ENCODE data around the gene ROGDI. TPM values are rescaled to one million over a fixed set of nuclear protein-coding genes. Genes with fewer than 3 reads are reported as not detected.
A peak's percentile ranks its signal among the peaks of the same experiment; 100 is the strongest.

The ROGDI gene
- total and polyA plus RNA-seq, 10 of the 15 experiments (the other 5 are each of a cell fraction or from before 2014, with no cell fraction given) = 0.40 to 23.5 (median 12.3) TPM

DNA sequence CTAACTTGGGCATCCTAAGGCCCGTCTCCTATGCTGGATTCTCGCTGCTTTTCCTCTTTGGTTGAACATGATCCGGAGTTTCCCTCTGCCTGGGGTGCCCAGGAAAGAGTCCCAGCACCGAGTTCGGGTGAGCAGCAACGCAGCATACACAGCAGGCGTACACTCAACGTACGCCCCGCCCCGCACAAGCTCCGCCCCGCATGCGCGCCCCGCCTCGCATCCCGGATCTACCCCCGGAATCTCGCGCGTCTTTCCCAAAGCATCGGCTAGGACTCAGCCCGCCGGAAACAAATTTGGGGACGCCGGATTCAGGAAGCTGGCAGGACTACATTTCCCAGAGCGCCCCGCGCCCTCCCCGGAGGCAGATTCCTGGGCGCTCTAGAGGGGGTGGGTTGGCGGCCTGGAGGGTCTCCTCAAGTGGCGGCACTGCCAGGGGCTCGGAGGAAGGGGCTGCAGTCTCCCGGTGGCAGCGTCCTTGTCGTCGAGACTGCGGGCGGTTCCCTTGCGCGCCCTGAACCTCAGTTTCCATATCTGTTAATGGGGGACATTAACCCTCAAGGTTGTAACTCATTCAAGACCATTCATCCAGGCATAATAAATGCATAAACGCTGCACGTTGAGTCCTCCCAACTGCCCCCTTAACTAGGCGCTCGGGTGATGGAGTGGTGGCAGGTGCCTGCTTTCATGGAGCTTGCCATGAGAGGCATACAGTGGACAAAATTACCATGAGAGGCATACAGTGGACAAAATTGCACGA is 33.7 kb downstream of the ROGDI start (continued):
- TF ChIP-seq, protein P1, sequence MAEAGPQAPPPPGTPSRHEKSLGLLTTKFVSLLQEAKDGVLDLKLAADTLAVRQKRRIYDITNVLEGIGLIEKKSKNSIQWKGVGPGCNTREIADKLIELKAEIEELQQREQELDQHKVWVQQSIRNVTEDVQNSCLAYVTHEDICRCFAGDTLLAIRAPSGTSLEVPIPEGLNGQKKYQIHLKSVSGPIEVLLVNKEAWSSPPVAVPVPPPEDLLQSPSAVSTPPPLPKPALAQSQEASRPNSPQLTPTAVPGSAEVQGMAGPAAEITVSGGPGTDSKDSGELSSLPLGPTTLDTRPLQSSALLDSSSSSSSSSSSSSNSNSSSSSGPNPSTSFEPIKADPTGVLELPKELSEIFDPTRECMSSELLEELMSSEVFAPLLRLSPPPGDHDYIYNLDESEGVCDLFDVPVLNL (IDR thresholded peaks at IDR 0.05; ENCODE audit: low read depth, low read length) = no peak
- TF ChIP-seq NRF1 (conservative IDR thresholded peaks at IDR 0.05; ENCODE audit: low read depth, low read length) (peak; percentile 64), FOXK2 (IDR thresholded peaks at IDR 0.05) (no peak), CBX3 (IDR thresholded peaks at IDR 0.05; ENCODE audit: borderline replicate concordance, low read depth) (no peak), CREM (IDR thresholded peaks at IDR 0.05; ENCODE audit: low read depth) (peak; percentile 60; the same call in 1 of the 2 replicates), KDM1A (IDR thresholded peaks at IDR 0.05; ENCODE audit: borderline replicate concordance) (0 out of 2 replicates have a peak, but pooled peaks have one; percentile 28), POLR2AphosphoS2 (IDR thresholded peaks at IDR 0.05; ENCODE audit: low read depth, low read length) (peak; percentile 66; the same call in 1 of the 2 replicates), MTA2 (IDR thresholded peaks at IDR 0.05; ENCODE audit: low read depth) (peak; percentile 19; the same call in 1 of the 2 replicates), CTCF (IDR thresholded peaks at IDR 0.05 in 2 of 3, conservative IDR thresholded peaks at IDR 0.05 in 1 of 3; ENCODE audit: control insufficient read depth in 2 of 3, extremely low read depth in 1 of 3, insufficient read depth in 1 of 3, low read depth in 3 of 3, low read length in 3 of 3) (no peak), ATF7 (IDR thresholded peaks at IDR 0.05; ENCODE audit: low read depth) (no peak), PRDM15 (CRISPR knock-in tag; IDR thresholded peaks at IDR 0.05) (no peak), SIX5 (IDR thresholded peaks at IDR 0.05; ENCODE audit: low read depth, low read length, severe bottlenecking) (peak; percentile 80), YBX1 (IDR thresholded peaks at IDR 0.05) (no peak), NR2C1 (IDR thresholded peaks at IDR 0.05) (peak; percentile 75), MYB (IDR thresholded peaks at IDR 0.05; ENCODE audit: borderline replicate concordance, low read depth, low read length) (no peak), POLR2A (IDR thresholded peaks at IDR 0.05; ENCODE audit: low read depth, low read length) (peak; percentile 85), CBX5 (IDR thresholded peaks at IDR 0.05; ENCODE audit: low read depth) (no peak), RFX5 (IDR thresholded peaks at IDR 0.05; ENCODE audit: low read depth, low read length) (no peak), SMARCA5 (IDR thresholded peaks at IDR 0.05) (peak; percentile 92)
- TF ChIP-seq, protein P2, sequence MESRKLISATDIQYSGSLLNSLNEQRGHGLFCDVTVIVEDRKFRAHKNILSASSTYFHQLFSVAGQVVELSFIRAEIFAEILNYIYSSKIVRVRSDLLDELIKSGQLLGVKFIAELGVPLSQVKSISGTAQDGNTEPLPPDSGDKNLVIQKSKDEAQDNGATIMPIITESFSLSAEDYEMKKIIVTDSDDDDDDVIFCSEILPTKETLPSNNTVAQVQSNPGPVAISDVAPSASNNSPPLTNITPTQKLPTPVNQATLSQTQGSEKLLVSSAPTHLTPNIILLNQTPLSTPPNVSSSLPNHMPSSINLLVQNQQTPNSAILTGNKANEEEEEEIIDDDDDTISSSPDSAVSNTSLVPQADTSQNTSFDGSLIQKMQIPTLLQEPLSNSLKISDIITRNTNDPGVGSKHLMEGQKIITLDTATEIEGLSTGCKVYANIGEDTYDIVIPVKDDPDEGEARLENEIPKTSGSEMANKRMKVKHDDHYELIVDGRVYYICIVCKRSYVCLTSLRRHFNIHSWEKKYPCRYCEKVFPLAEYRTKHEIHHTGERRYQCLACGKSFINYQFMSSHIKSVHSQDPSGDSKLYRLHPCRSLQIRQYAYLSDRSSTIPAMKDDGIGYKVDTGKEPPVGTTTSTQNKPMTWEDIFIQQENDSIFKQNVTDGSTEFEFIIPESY (IDR thresholded peaks at IDR 0.05) = no peak
- TF ChIP-seq, protein P3, sequence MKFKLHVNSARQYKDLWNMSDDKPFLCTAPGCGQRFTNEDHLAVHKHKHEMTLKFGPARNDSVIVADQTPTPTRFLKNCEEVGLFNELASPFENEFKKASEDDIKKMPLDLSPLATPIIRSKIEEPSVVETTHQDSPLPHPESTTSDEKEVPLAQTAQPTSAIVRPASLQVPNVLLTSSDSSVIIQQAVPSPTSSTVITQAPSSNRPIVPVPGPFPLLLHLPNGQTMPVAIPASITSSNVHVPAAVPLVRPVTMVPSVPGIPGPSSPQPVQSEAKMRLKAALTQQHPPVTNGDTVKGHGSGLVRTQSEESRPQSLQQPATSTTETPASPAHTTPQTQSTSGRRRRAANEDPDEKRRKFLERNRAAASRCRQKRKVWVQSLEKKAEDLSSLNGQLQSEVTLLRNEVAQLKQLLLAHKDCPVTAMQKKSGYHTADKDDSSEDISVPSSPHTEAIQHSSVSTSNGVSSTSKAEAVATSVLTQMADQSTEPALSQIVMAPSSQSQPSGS (IDR thresholded peaks at IDR 0.05; ENCODE audit: low read length) = no peak
